Lower leg skin (tissue), 3 donors: Measurements from ENCODE around the gene MAP4.

ENCODE experiments used
- POLR2A ChIP-seq, 2 donors: fragments of 450-650 bp; IDR thresholded peaks; one replicate each; pipeline ENCODE4 v1.6.1; 2016 to 2017; ENCODE audit warnings: antibody characterized with exemption in 2 of 2, mild to moderate bottlenecking in 1 of 2, moderate library complexity in 1 of 2
- TF ChIP-seq, protein P1 (sequence below), 3 donors: fragments of 450-650 bp; IDR thresholded peaks; one replicate each; pipeline ENCODE4 v1.5.1; 2016; ENCODE audit warnings: antibody characterized with exemption in 3 of 3, mild to moderate bottlenecking in 3 of 3, moderate library complexity in 2 of 3

DNA sequence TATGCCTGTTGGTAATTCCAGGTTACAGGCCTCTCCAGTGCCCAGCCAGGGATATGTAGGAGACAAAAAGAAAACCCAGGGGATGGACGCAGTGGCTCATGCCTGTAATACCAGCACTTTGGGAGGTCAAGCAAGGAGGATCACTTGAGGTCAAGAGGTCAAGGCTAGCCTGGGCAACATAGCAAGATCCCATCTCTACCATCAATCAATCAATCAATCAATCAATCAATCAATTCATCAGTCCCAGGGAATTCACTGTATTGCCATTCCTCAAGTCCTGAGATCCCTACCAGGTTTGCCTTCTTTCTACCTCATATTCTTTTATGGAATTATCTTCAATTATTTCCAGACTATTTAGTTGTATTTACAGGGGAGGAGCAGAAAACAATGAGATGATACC lies 131.0 kb downstream of the MAP4 start:
- TF ChIP-seq, protein P1, sequence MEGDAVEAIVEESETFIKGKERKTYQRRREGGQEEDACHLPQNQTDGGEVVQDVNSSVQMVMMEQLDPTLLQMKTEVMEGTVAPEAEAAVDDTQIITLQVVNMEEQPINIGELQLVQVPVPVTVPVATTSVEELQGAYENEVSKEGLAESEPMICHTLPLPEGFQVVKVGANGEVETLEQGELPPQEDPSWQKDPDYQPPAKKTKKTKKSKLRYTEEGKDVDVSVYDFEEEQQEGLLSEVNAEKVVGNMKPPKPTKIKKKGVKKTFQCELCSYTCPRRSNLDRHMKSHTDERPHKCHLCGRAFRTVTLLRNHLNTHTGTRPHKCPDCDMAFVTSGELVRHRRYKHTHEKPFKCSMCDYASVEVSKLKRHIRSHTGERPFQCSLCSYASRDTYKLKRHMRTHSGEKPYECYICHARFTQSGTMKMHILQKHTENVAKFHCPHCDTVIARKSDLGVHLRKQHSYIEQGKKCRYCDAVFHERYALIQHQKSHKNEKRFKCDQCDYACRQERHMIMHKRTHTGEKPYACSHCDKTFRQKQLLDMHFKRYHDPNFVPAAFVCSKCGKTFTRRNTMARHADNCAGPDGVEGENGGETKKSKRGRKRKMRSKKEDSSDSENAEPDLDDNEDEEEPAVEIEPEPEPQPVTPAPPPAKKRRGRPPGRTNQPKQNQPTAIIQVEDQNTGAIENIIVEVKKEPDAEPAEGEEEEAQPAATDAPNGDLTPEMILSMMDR (IDR thresholded peaks at IDR 0.05), result no peak
- no peak for TF ChIP-seq POLR2A (IDR thresholded peaks at IDR 0.05)
